ENCODE results near the gene GALNT6.
A peak's percentile ranks its signal among the peaks of the same experiment; 100 is the strongest.

GALNT6 gene, protein sequence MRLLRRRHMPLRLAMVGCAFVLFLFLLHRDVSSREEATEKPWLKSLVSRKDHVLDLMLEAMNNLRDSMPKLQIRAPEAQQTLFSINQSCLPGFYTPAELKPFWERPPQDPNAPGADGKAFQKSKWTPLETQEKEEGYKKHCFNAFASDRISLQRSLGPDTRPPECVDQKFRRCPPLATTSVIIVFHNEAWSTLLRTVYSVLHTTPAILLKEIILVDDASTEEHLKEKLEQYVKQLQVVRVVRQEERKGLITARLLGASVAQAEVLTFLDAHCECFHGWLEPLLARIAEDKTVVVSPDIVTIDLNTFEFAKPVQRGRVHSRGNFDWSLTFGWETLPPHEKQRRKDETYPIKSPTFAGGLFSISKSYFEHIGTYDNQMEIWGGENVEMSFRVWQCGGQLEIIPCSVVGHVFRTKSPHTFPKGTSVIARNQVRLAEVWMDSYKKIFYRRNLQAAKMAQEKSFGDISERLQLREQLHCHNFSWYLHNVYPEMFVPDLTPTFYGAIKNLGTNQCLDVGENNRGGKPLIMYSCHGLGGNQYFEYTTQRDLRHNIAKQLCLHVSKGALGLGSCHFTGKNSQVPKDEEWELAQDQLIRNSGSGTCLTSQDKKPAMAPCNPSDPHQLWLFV

GRCh38 chr12:51391283-51392123 is at the start of gene GALNT6:
Gene GALNT6 (minus strand): TSS chr12:51391406. CDS start chr12:51379781, 11,625 bp downstream.
- peak in 7 of 14 donors; percentile 47 to 75 (median 62) for DNase-seq

- no peak for DNase-seq
Observed at GRCh38 chr12:51439330-51439729, 48.1 kb upstream of the GALNT6 start.

DNA sequence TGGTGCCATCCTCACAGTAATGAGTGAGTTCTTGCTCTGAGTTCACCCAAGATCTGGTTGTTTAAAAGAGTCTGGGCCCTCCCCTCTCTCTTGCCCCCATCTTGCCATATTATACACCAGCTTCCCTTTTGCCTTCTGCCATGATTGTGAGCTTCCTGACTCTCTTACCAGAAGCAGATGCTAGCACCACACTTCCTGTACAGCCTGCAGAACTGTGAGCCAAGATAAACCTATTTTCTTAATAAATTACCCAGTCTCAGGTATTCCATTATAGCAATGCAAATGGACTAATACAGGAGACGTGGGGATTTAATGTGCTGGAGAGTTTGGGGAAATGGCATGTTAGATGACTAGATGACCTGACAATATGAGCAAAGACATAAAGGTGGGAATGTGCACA is 46.2 kb upstream of the GALNT6 start:
- DNase-seq, result no peak

DNA sequence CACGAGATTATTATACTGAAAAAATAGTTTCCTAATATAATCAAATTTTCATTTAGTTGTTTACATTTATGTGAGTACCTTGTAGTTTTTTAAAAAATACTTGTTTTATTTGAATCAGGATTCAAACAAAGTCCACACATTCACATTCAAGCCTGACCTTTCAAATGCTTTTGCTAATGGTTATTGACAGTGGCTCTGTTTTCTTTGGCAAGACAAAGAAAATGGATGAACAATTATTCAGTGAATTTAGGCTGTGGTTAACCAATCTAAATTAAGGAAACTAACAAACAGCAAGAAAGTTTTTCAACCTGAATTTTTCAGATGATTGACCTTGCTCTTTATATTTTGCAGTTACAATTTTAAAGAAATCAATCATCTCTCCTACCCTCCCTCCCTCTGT is 43.1 kb upstream of the GALNT6 start:
- no peak for DNase-seq

GRCh38 chr12:51432921-51433320 is 41.7 kb upstream of the GALNT6 start:
- DNase-seq, result no peak

- DNase-seq, result no peak
Observed at GRCh38 chr12:51430196-51430895, 39.1 kb upstream of the GALNT6 start.

- no peak for DNase-seq
Observed at GRCh38 chr12:51429700-51430099, 38.5 kb upstream of the GALNT6 start.

GRCh38 chr12:51428256-51428655 is 37.0 kb upstream of the GALNT6 start:
- no peak for DNase-seq

- DNase-seq, result peak; percentile 36 to 97 (median 91)
Observed at GRCh38 chr12:51424662-51425539, 33.7 kb upstream of the GALNT6 start, which contains the start of gene SLC4A8. Gene SLC4A8 (plus strand): TSS chr12:51424831. CDS start chr12:51424988, 157 bp downstream.

GRCh38 chr12:51424094-51424661 is 33.0 kb upstream of the GALNT6 start:
- no peak for DNase-seq

DNA sequence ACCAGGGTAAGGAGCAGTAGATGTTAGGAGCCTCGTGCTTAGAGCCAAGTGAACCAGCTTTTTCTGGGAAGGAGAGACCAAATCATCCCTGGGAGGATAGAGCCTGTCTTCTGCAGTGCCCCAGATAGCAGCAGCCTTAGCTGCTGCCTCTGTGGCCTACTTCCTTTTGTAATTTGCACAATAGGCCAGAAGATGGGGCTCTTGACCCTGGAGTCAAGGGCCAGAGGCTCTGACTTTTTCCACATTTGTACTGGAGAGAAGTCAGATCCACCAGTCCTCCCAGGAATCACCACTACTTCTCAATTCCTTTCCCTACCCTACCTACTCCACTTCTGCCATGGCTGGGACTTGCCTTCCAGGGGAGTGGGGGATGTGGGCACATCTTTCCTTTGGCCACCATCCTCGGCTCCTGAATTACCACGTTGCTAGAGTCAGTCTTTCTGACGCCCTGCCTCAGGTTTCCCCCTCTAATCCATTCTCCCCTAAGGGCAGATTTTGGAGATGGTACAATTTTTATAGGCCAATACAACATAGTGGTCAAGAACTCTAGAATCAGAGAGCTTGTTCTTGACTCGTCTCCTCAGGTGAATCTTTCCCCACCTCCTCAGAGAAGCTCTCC is 30.2 kb upstream of the GALNT6 start:
- peak in 12 of 14 donors; percentile 14 to 71 (median 52) for DNase-seq

DNA sequence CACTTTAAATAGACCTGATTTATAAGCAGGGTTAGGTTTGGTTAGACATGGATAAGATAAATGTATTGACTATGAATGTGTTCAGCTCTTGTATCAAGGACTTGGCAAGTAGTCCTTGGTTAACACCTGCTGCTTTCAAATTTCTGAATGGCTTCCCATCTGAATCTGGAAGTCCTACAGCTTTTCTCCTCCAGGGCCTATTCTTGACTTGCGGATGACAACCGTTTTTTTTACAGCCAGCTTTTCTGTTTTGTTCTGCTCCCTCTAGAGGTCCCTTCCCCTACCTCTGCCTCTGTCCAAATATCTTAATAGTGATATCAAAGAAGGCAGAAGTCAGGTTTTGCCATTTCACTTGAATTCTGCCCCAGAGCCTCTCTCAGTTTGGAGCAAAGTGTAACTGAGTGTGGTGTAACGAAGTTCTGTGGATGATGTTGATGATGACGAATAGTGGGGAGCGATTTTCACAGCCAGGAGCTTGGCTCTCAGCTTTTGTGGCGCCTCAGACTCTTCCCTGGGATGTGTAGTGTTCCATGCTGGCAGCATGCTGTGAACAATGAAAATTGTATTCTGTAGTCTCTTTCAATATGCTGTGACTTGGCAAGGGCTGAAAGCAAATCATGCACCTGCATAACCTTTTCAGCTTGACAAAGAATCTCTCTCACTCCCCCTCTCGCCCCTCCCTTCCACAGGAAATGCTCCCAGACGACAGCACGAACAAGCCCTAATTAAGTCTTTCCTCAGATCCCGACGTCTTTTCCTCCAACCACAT is 28.4 kb upstream of the GALNT6 start:
- DNase-seq, result peak in 2 of 14 donors; percentile 6 to 24

- DNase-seq, result no peak
Observed at GRCh38 chr12:51417826-51418225, 26.6 kb upstream of the GALNT6 start.

DNA sequence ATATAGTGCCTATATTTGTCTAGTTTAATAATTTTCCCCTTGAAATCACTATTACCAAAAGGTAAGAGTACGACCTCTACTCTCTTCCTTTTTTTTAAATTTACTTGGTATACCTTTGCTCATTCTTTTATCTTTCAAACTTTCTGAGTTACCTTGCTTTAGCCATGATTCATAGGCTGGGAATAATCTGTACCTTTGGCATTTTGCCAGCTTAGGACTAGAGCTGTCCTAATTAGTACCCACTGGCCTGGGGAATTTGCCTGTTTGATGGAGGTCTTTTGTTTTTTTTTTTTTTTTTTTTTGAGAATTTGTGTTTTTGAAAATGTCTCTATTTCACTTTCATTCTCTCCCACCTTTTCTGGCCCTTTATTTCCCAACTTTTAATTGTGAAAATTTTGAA is 24.7 kb upstream of the GALNT6 start:
- no peak for DNase-seq

- no peak for DNase-seq
Observed at GRCh38 chr12:51413791-51414190, 22.6 kb upstream of the GALNT6 start.

DNA sequence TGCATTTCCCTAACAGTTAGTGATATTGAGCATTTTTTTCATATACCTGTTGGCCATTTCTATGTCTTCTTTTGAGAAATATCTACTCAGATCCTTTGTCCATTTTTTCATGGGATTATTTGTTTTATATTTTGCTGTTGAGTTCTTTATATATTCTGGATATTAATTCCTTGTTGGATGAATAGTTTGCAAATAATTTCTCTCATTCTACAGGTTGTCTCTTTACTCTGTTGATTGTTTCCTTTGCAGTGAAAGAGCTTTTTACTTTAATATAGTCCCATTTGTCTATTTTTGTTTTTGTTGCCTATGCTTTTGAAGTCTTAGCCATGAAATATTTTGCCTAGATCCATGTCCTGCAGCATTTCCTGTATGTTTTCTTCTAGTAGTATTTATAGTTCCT is 21.9 kb upstream of the GALNT6 start:
- no peak for DNase-seq

GRCh38 chr12:51409846-51410245 is 18.6 kb upstream of the GALNT6 start:
- DNase-seq, result no peak

- no peak for DNase-seq
Observed at GRCh38 chr12:51407604-51408003, 16.4 kb upstream of the GALNT6 start.

- DNase-seq, result no peak
Observed at GRCh38 chr12:51406859-51407258, 15.7 kb upstream of the GALNT6 start.

DNA sequence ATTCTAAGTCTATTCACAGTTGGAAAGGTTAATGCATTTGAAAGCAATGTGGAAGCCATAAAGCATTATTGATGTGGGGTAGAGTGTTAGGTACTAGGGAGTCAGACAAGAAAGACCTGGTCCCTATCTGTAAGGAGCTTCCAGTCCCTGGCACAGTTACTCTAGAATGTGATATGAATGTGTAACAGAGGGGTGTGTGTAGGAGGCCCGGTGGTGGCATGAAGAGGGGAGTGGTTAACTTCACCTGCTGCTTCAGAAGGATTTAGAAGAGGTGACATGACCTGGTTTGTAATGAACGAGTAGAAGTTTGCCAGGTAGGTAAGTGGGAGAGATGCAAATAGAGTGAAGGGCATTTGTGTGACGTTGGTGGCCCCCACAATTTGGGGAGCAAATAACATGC is 15.1 kb upstream of the GALNT6 start:
- DNase-seq, result no peak
